Glomerular visceral epithelial cell (primary cell): ENCODE results near the gene PKD2.
"Not testable (repeated sequence)": the region's sequence is repeated elsewhere in the genome, so short reads cannot be mapped to it uniquely, and the experiment has no call there.

ENCODE experiments used
- DNase-seq: peaks from one replicate; pipeline ENCODE4 v3.0.0-alpha.2; 2016; ENCODE audit errors: extremely low spot score

PKD2 gene

GRCh38 chr4:88115587-88115986, 108.2 kb downstream of the PKD2 start:
- DNase-seq, result no peak

- DNase-seq, result no peak
Measured at GRCh38 chr4:88119943-88120342, 112.5 kb downstream of the PKD2 start.

GRCh38 chr4:88122260-88122659, 114.8 kb downstream of the PKD2 start:
- not testable (repeated sequence) for DNase-seq
